ENCODE results near the gene SLC39A5. TPM values are rescaled to one million over a fixed set of nuclear protein-coding genes. Genes with fewer than 3 reads are reported as not detected.

Gene SLC39A5
- polyA plus RNA-seq, 1 of the 3 experiments (the other 2 are of a cell fraction): 0.12 TPM

DNA sequence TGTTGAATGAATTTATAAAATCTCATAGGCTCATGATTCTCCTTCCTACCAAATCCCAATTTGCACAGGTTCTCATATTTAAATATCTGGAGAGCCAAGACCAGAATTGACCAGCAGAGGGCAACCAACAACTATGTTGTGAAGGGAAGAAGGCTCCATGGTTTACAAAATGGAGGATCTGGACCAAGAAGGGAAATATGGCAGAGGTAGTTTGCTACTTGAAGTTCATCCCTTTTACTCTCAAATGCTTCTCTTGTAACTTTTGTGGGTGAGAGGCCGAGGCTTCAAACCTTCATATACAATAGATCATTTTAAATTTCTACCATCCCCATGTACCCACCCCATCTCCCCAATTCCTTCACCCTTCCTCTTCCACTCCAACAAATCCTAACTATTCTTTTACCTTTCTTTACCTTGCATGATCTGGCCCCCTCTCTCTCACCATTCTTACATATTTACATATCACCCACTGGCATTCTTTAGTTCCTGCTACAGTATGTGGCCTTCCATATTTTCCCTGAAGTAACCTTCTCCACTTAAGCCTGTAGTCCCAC, 36.7 kb upstream of the SLC39A5 start (continued):
- TF ChIP-seq NRF1 (IDR thresholded peaks at IDR 0.05; ENCODE audit: low read depth, low read length) (no peak), NFIC (IDR thresholded peaks at IDR 0.05; ENCODE audit: borderline replicate concordance) (no peak), TCF12 (IDR thresholded peaks at IDR 0.05) (no peak), ELF1 (IDR thresholded peaks at IDR 0.05) (no peak), GATA2 (CRISPR knock-in tag; IDR thresholded peaks at IDR 0.05) (no peak), TAF1 (IDR thresholded peaks at IDR 0.05; ENCODE audit: borderline replicate concordance, low read depth, low read length) (peak; percentile 59; the same call in 1 of the 2 replicates), POLR2AphosphoS5 (IDR thresholded peaks at IDR 0.05; ENCODE audit: low read depth, low read length) (0 out of 2 replicates have a peak, but pooled peaks have one; percentile 27), RAD21 (IDR thresholded peaks at IDR 0.05; ENCODE audit: low read length) (peak; percentile 90), FOSL2 (IDR thresholded peaks at IDR 0.05; ENCODE audit: borderline replicate concordance, low read depth) (no peak), TEAD4 (IDR thresholded peaks at IDR 0.05; ENCODE audit: borderline replicate concordance, insufficient read depth) (no peak), JUND (IDR thresholded peaks at IDR 0.05) (no peak), FOXM1 (IDR thresholded peaks at IDR 0.05; ENCODE audit: low read depth) (no peak), MEF2A (IDR thresholded peaks at IDR 0.05; ENCODE audit: borderline replicate concordance, low read depth) (no peak), EZH2phosphoT487 (IDR thresholded peaks at IDR 0.05; ENCODE audit: borderline replicate concordance, low read depth) (no peak), MXI1 (IDR thresholded peaks at IDR 0.05; ENCODE audit: low read depth, low read length) (no peak), ZBTB33 (IDR thresholded peaks at IDR 0.05; ENCODE audit: borderline replicate concordance, low read depth) (no peak), RXRA (IDR thresholded peaks at IDR 0.05; ENCODE audit: borderline replicate concordance, low read depth) (no peak), YY1 (IDR thresholded peaks at IDR 0.05; ENCODE audit: low read depth) (peak; percentile 91), SIN3A (IDR thresholded peaks at IDR 0.05; ENCODE audit: borderline replicate concordance, low read depth, low read length) (no peak), FOXJ3 (CRISPR knock-in tag; IDR thresholded peaks at IDR 0.05) (no peak)
- TF ChIP-seq, protein P1, sequence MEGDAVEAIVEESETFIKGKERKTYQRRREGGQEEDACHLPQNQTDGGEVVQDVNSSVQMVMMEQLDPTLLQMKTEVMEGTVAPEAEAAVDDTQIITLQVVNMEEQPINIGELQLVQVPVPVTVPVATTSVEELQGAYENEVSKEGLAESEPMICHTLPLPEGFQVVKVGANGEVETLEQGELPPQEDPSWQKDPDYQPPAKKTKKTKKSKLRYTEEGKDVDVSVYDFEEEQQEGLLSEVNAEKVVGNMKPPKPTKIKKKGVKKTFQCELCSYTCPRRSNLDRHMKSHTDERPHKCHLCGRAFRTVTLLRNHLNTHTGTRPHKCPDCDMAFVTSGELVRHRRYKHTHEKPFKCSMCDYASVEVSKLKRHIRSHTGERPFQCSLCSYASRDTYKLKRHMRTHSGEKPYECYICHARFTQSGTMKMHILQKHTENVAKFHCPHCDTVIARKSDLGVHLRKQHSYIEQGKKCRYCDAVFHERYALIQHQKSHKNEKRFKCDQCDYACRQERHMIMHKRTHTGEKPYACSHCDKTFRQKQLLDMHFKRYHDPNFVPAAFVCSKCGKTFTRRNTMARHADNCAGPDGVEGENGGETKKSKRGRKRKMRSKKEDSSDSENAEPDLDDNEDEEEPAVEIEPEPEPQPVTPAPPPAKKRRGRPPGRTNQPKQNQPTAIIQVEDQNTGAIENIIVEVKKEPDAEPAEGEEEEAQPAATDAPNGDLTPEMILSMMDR (IDR thresholded peaks at IDR 0.05): peak; percentile 91
- TF ChIP-seq, protein P2, sequence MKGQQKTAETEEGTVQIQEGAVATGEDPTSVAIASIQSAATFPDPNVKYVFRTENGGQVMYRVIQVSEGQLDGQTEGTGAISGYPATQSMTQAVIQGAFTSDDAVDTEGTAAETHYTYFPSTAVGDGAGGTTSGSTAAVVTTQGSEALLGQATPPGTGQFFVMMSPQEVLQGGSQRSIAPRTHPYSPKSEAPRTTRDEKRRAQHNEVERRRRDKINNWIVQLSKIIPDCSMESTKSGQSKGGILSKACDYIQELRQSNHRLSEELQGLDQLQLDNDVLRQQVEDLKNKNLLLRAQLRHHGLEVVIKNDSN (IDR thresholded peaks at IDR 0.05; ENCODE audit: borderline replicate concordance, low read depth): no peak
- TF ChIP-seq, protein P3, sequence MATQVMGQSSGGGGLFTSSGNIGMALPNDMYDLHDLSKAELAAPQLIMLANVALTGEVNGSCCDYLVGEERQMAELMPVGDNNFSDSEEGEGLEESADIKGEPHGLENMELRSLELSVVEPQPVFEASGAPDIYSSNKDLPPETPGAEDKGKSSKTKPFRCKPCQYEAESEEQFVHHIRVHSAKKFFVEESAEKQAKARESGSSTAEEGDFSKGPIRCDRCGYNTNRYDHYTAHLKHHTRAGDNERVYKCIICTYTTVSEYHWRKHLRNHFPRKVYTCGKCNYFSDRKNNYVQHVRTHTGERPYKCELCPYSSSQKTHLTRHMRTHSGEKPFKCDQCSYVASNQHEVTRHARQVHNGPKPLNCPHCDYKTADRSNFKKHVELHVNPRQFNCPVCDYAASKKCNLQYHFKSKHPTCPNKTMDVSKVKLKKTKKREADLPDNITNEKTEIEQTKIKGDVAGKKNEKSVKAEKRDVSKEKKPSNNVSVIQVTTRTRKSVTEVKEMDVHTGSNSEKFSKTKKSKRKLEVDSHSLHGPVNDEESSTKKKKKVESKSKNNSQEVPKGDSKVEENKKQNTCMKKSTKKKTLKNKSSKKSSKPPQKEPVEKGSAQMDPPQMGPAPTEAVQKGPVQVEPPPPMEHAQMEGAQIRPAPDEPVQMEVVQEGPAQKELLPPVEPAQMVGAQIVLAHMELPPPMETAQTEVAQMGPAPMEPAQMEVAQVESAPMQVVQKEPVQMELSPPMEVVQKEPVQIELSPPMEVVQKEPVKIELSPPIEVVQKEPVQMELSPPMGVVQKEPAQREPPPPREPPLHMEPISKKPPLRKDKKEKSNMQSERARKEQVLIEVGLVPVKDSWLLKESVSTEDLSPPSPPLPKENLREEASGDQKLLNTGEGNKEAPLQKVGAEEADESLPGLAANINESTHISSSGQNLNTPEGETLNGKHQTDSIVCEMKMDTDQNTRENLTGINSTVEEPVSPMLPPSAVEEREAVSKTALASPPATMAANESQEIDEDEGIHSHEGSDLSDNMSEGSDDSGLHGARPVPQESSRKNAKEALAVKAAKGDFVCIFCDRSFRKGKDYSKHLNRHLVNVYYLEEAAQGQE (IDR thresholded peaks at IDR 0.05; ENCODE audit: low read depth, low read length): no peak
